GM21717 (cell line): ENCODE measurements around the gene MRPS34.

Experiments
- ATAC-seq: cut with Tn5 transposase; IDR thresholded peaks from one replicate; pipeline ENCODE4 v1.9.1; 2021; ENCODE audit warnings: mild to moderate bottlenecking, moderate library complexity; ENCODE audit not compliant: unreplicated experiment

MRPS34 gene

GRCh38 chr16:1731603-1732002 lies 41.3 kb downstream of the MRPS34 start:
- no peak for ATAC-seq

GRCh38 chr16:1731073-1731472 lies 41.9 kb downstream of the MRPS34 start:
- no peak for ATAC-seq

GRCh38 chr16:1729445-1729844 lies 43.5 kb downstream of the MRPS34 start:
- no peak for ATAC-seq

GRCh38 chr16:1729026-1729425 lies 43.9 kb downstream of the MRPS34 start:
- no peak for ATAC-seq

- ATAC-seq: no peak
These were observed 45.0 kb downstream of the MRPS34 start for GRCh38 chr16:1727651-1728624.

DNA sequence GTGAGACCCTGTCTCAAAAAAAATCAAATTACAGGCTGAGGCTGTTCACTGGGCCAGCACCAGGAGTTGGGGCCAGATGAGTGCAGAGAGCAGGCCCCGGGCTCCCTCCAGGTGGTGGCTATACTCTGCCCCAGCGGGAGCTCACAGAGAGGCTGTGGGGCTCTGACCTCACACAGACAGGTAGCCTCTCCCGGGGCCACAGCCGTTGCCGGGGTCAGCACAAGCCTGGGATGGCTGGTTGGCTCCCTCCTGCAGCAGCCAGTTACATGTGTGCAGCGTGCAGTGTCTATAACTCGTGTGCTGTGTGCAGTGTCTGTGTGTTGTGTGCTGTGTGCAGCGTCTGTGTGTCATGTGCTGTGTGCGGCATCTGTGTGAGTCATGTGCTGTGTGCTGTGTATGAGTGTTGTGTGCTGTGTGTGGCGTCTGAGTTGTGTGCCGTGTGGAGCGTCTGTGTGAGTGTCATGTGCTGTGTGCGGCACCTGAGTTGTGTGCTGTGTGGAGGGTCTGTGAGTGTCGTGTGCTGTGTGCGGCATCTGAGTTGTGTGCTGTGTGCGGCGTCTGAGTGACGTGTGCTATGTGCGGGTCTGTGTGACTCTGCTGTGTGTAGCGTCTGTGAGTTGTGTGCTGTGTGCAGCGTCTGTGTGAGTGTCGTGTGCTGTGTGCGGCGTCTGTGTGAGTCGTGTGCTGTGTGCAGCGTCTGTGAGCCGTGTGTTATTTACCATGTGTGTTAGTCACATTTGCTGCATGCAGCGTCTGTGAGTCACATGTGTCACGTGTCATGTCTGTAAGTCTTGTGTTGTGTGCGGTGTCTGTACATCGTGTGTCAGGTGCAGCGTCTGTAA lies 46.1 kb downstream of the MRPS34 start:
- ATAC-seq: no peak

GRCh38 chr16:1724491-1724890 lies 48.4 kb downstream of the MRPS34 start:
- no peak for ATAC-seq

DNA sequence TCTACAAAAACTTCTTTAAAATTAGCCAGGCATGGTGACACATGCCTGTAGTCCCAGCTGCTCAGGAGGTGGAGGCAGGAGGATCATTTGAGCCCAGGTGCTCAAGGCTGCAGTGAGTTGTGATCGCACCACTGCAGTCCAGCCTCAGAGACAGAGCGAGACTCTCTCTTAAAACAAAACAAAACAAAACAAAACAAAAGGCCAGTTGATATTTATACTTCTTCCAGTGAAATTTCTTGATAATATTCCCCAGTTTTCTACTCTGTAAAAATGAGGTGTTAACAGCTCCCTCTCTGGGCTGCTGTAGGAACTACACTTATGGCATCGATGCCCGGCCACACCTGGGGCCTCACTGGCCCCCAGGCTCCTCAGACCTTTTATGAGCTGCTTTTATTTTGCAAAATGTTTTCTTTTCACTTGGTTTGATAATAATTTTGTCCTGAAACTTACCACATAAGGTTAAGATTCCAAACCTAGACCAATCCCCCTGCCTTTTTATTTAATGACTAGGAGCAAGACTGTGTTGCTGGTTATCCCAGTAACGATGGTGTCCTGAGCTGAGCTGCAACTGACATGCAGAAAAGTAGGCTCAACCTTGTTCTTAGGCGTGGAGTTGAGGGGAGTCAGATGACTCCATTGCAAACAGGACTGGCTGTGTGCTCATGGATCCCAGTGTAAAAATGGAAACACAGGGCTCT lies 49.3 kb downstream of the MRPS34 start:
- no peak for ATAC-seq
